GM20000 (cell line): ENCODE measurements around the gene LPP.

Experiments
- DNase-seq: peaks from one replicate; pipeline ENCODE4 v3.0.0; 2012; ENCODE audit warnings: low spot score
- CTCF ChIP-seq: IDR thresholded peaks from 2 replicates; pipeline ENCODE4 v1.5.1; 2012; ENCODE audit warnings: mild to moderate bottlenecking, control low read depth; ENCODE audit errors: extremely low read depth, missing control alignments

LPP gene

GRCh38 chr3:188158731-188159310 is 4.9 kb downstream of the LPP start:
- no peak for DNase-seq
- no peak for TF ChIP-seq CTCF

- no peak for TF ChIP-seq CTCF
- no peak for DNase-seq
These were observed 6.8 kb downstream of the LPP start for GRCh38 chr3:188160751-188161150.

GRCh38 chr3:188164248-188164687 is 10.3 kb downstream of the LPP start:
- no peak for TF ChIP-seq CTCF
- no peak for DNase-seq

GRCh38 chr3:188165596-188165995 is 11.6 kb downstream of the LPP start:
- TF ChIP-seq CTCF = no peak
- DNase-seq = no peak

GRCh38 chr3:188166441-188166840 is 12.5 kb downstream of the LPP start:
- DNase-seq = no peak
- TF ChIP-seq CTCF = no peak

- TF ChIP-seq CTCF = no peak
- no peak for DNase-seq
These were observed 14.2 kb downstream of the LPP start for GRCh38 chr3:188168186-188168585.

GRCh38 chr3:188168648-188169047 is 14.7 kb downstream of the LPP start:
- no peak for DNase-seq
- TF ChIP-seq CTCF = no peak
